Glutamatergic neuron (in vitro differentiated cells): ENCODE results near the gene HSD17B12. TPM values are rescaled to one million over a fixed set of nuclear protein-coding genes. Genes with fewer than 3 reads are reported as not detected.

Experiments used
- DNase-seq: peaks from one replicate; pipeline ENCODE4 v3.0.0; 2022
- H3K27ac Mint-ChIP-seq: one replicate; pipeline ENCODE4 v1.8.0; 2020; ENCODE audit warnings: mild to moderate bottlenecking, mixed read lengths, inconsistent platforms; ENCODE audit not compliant: unreplicated experiment
- H3K27me3 Mint-ChIP-seq: one replicate; pipeline ENCODE4 v1.8.0; 2020; ENCODE audit warnings: mild to moderate bottlenecking, moderate library complexity, mixed read lengths, inconsistent platforms; ENCODE audit not compliant: unreplicated experiment
- H3K36me3 Mint-ChIP-seq: one replicate; pipeline ENCODE4 v1.8.0; 2020; ENCODE audit warnings: mild to moderate bottlenecking, mixed read lengths, inconsistent platforms; ENCODE audit not compliant: unreplicated experiment
- H3K4me1 Mint-ChIP-seq: one replicate; pipeline ENCODE4 v1.8.0; 2020; ENCODE audit warnings: mild to moderate bottlenecking, low read depth, mixed read lengths, inconsistent platforms; ENCODE audit not compliant: unreplicated experiment
- H3K4me3 Mint-ChIP-seq: one replicate; pipeline ENCODE4 v1.8.0; 2020; ENCODE audit warnings: mild to moderate bottlenecking, mixed read lengths, inconsistent platforms; ENCODE audit not compliant: unreplicated experiment
- H3K9me3 Mint-ChIP-seq: one replicate; pipeline ENCODE4 v1.8.0; 2020; ENCODE audit warnings: mild to moderate bottlenecking, moderate library complexity, mixed read lengths, inconsistent platforms; ENCODE audit not compliant: unreplicated experiment
- CTCF ChIP-seq: fragments of 200-600 bp; sonication (generic); IDR thresholded peaks from one replicate; pipeline ENCODE4 v1.5.0; 2021; ENCODE audit not compliant: partially characterized antibody, unreplicated experiment
- total RNA-seq: library from RNA; stranded (reverse); fragmentation: NEBNext Ultra II Directional; extraction: Animal tissue kit (Norgen Biotek cat#: 25700); gene quantifications from one replicate; pipeline ENCODE4 v1.2.1, GENCODE V29; 2021; ENCODE audit not compliant: unreplicated experiment

The HSD17B12 gene
- total RNA-seq, 1 donor from 2014 or later: 140 TPM

GRCh38 chr11:43797866-43798265 is 117.3 kb downstream of the HSD17B12 start:
- no peak for DNase-seq
- peaks cover 4% of the 10 kb centered on the region for H3K27me3 Mint-ChIP-seq
- peaks cover 5% of the 10 kb centered on the region for H3K9me3 Mint-ChIP-seq
- no peak overlapping the region for H3K4me3 Mint-ChIP-seq
- TF ChIP-seq CTCF: no peak
- H3K4me1 Mint-ChIP-seq: peaks cover 6% of the 10 kb centered on the region
- H3K36me3 Mint-ChIP-seq: peaks cover 6% of the 10 kb centered on the region
- H3K27ac Mint-ChIP-seq: no peak overlapping the region

GRCh38 chr11:43802509-43802908 is 122.0 kb downstream of the HSD17B12 start:
- H3K4me1 Mint-ChIP-seq: no peaks in the 10 kb centered on the region

GRCh38 chr11:43803766-43804165 is 123.2 kb downstream of the HSD17B12 start:
- no peak overlapping the region for H3K4me3 Mint-ChIP-seq
- H3K4me1 Mint-ChIP-seq: no peaks in the 10 kb centered on the region
- H3K27ac Mint-ChIP-seq: no peak overlapping the region
- peaks cover 8% of the 10 kb centered on the region for H3K36me3 Mint-ChIP-seq
- no peak for TF ChIP-seq CTCF
- H3K27me3 Mint-ChIP-seq: no peaks in the 10 kb centered on the region
- DNase-seq: no peak
- peaks cover 2% of the 10 kb centered on the region for H3K9me3 Mint-ChIP-seq

More at GRCh38 chr11:43802509-43802908, 122.0 kb downstream of the HSD17B12 start:
- Mint-ChIP-seq H3K36me3 (peaks cover 8% of the 10 kb centered on the region), H3K27ac (no peak overlapping the region), H3K9me3 (no peaks in the 10 kb centered on the region), H3K4me3 (no peak overlapping the region), H3K27me3 (no peaks in the 10 kb centered on the region)
- peak; percentile 32 for TF ChIP-seq CTCF
- DNase-seq: no peak

- H3K36me3 Mint-ChIP-seq: peaks cover 8% of the 10 kb centered on the region
- H3K27me3 Mint-ChIP-seq: no peaks in the 10 kb centered on the region
- no peak overlapping the region for H3K4me3 Mint-ChIP-seq
- DNase-seq: no peak
- no peak for TF ChIP-seq CTCF
- H3K9me3 Mint-ChIP-seq: peaks cover 2% of the 10 kb centered on the region
- no peak overlapping the region for H3K27ac Mint-ChIP-seq
- peaks cover 4% of the 10 kb centered on the region for H3K4me1 Mint-ChIP-seq
These were observed 126.4 kb downstream of the HSD17B12 start for GRCh38 chr11:43806976-43807375.

GRCh38 chr11:43810929-43811596 is 130.5 kb downstream of the HSD17B12 start:
- no peak overlapping the region for H3K4me3 Mint-ChIP-seq
- no peak for DNase-seq
- no peak overlapping the region for H3K27ac Mint-ChIP-seq
- peaks cover 2% of the 10 kb centered on the region for H3K9me3 Mint-ChIP-seq
- TF ChIP-seq CTCF: no peak
- peaks cover 4% of the 10 kb centered on the region for H3K4me1 Mint-ChIP-seq
- H3K36me3 Mint-ChIP-seq: no peaks in the 10 kb centered on the region
- H3K27me3 Mint-ChIP-seq: no peaks in the 10 kb centered on the region
